ENCODE data around the gene NR5A1. TPM values are rescaled to one million over a fixed set of nuclear protein-coding genes. Genes with fewer than 3 reads are reported as not detected.

Gene NR5A1
- polyA plus RNA-seq = not detected

GRCh38 chr9:124506931-124507879 lies at the start of gene NR5A1:
Gene NR5A1, minus strand, starts transcription at chr9:124507399. Its CDS starts 4,004 bp downstream, at chr9:124503395.
- H3K36me3 Mint-ChIP-seq = peaks cover 2% of the 10 kb centered on the region
- H3K4me1 Mint-ChIP-seq = peaks cover 0 to 3% (median 2%) of the 10 kb centered on the region in 3 donors
- no peaks in the 10 kb centered on the region for H3K9me3 Mint-ChIP-seq
- peaks cover 17% of the 10 kb centered on the region for H3K27me3 Mint-ChIP-seq
- no peak within 1 kb of the TSS for H3K27ac Mint-ChIP-seq
- no peak within 1 kb of the TSS for H3K4me3 Mint-ChIP-seq

GRCh38 chr9:124555043-124555442 lies 47.8 kb upstream of the NR5A1 start:
- no peaks in the 10 kb centered on the region for H3K4me1 Mint-ChIP-seq
- no peaks in the 10 kb centered on the region for H3K36me3 Mint-ChIP-seq
- no peak overlapping the region for H3K27ac Mint-ChIP-seq
- no peaks in the 10 kb centered on the region for H3K9me3 Mint-ChIP-seq
- H3K27me3 Mint-ChIP-seq = no peaks in the 10 kb centered on the region
- no peak overlapping the region for H3K4me3 Mint-ChIP-seq

GRCh38 chr9:124553738-124554137 lies 46.5 kb upstream of the NR5A1 start:
- H3K27ac Mint-ChIP-seq = no peak overlapping the region
- no peak overlapping the region for H3K4me3 Mint-ChIP-seq
- H3K4me1 Mint-ChIP-seq = no peaks in the 10 kb centered on the region
- no peaks in the 10 kb centered on the region for H3K27me3 Mint-ChIP-seq
- no peaks in the 10 kb centered on the region for H3K9me3 Mint-ChIP-seq
- H3K36me3 Mint-ChIP-seq = no peaks in the 10 kb centered on the region

- Mint-ChIP-seq H3K36me3 (no peaks in the 10 kb centered on the region), H3K27me3 (no peaks in the 10 kb centered on the region), H3K4me3 (no peak overlapping the region), H3K27ac (no peak overlapping the region), H3K4me1 (no peaks in the 10 kb centered on the region), H3K9me3 (no peaks in the 10 kb centered on the region)
These were observed 45.0 kb upstream of the NR5A1 start for GRCh38 chr9:124552273-124552605.

GRCh38 chr9:124551472-124552272 lies 44.5 kb upstream of the NR5A1 start:
- Mint-ChIP-seq H3K27me3 (no peaks in the 10 kb centered on the region), H3K4me1 (no peaks in the 10 kb centered on the region), H3K27ac (no peak overlapping the region), H3K4me3 (no peak overlapping the region), H3K9me3 (no peaks in the 10 kb centered on the region), H3K36me3 (peaks cover 1% of the 10 kb centered on the region)

- Mint-ChIP-seq H3K27me3 (no peaks in the 10 kb centered on the region), H3K9me3 (no peaks in the 10 kb centered on the region), H3K4me1 (no peaks in the 10 kb centered on the region), H3K36me3 (peaks cover 2% of the 10 kb centered on the region), H3K27ac (no peak overlapping the region), H3K4me3 (no peak overlapping the region)
These were observed 42.9 kb upstream of the NR5A1 start for GRCh38 chr9:124550072-124550471.

- no peaks in the 10 kb centered on the region for H3K4me1 Mint-ChIP-seq
- H3K27me3 Mint-ChIP-seq = no peaks in the 10 kb centered on the region
- H3K4me3 Mint-ChIP-seq = no peak overlapping the region
- peaks cover 2% of the 10 kb centered on the region for H3K36me3 Mint-ChIP-seq
- no peak overlapping the region for H3K27ac Mint-ChIP-seq
- H3K9me3 Mint-ChIP-seq = no peaks in the 10 kb centered on the region
These were observed 41.8 kb upstream of the NR5A1 start for GRCh38 chr9:124549016-124549415.

GRCh38 chr9:124544535-124544934 lies 37.3 kb upstream of the NR5A1 start:
- peaks cover 2% of the 10 kb centered on the region for H3K36me3 Mint-ChIP-seq
- no peaks in the 10 kb centered on the region for H3K9me3 Mint-ChIP-seq
- no peak overlapping the region for H3K4me3 Mint-ChIP-seq
- no peaks in the 10 kb centered on the region for H3K4me1 Mint-ChIP-seq
- H3K27ac Mint-ChIP-seq = no peak overlapping the region
- H3K27me3 Mint-ChIP-seq = no peaks in the 10 kb centered on the region

- Mint-ChIP-seq H3K4me3 (no peak overlapping the region), H3K4me1 (no peaks in the 10 kb centered on the region), H3K27ac (no peak overlapping the region), H3K9me3 (no peaks in the 10 kb centered on the region), H3K27me3 (no peaks in the 10 kb centered on the region), H3K36me3 (peaks cover 2% of the 10 kb centered on the region)
These were observed 34.6 kb upstream of the NR5A1 start for GRCh38 chr9:124541824-124542223.

GRCh38 chr9:124537926-124538325 lies 30.7 kb upstream of the NR5A1 start:
- peaks cover 2% of the 10 kb centered on the region for H3K27me3 Mint-ChIP-seq
- H3K27ac Mint-ChIP-seq = no peak overlapping the region
- H3K4me1 Mint-ChIP-seq = no peaks in the 10 kb centered on the region
- H3K36me3 Mint-ChIP-seq = no peaks in the 10 kb centered on the region
- no peaks in the 10 kb centered on the region for H3K9me3 Mint-ChIP-seq
- H3K4me3 Mint-ChIP-seq = no peak overlapping the region

GRCh38 chr9:124535846-124536245 lies 28.6 kb upstream of the NR5A1 start:
- no peaks in the 10 kb centered on the region for H3K36me3 Mint-ChIP-seq
- no peak overlapping the region for H3K4me3 Mint-ChIP-seq
- H3K27me3 Mint-ChIP-seq = peaks cover 2% of the 10 kb centered on the region
- H3K9me3 Mint-ChIP-seq = no peaks in the 10 kb centered on the region
- H3K27ac Mint-ChIP-seq = no peak overlapping the region
- no peaks in the 10 kb centered on the region for H3K4me1 Mint-ChIP-seq

- Mint-ChIP-seq H3K27ac (no peak overlapping the region), H3K4me1 (no peaks in the 10 kb centered on the region), H3K9me3 (no peaks in the 10 kb centered on the region), H3K36me3 (no peaks in the 10 kb centered on the region), H3K4me3 (no peak overlapping the region), H3K27me3 (peaks cover 2% of the 10 kb centered on the region)
These were observed 25.7 kb upstream of the NR5A1 start for GRCh38 chr9:124532897-124533296.

GRCh38 chr9:124531115-124531514 lies 23.9 kb upstream of the NR5A1 start:
- Mint-ChIP-seq H3K4me1 (no peaks in the 10 kb centered on the region), H3K4me3 (no peak overlapping the region), H3K36me3 (no peaks in the 10 kb centered on the region), H3K27me3 (peaks cover 1% of the 10 kb centered on the region), H3K9me3 (no peaks in the 10 kb centered on the region), H3K27ac (no peak overlapping the region)

GRCh38 chr9:124530246-124530645 lies 23.0 kb upstream of the NR5A1 start:
- H3K36me3 Mint-ChIP-seq = no peaks in the 10 kb centered on the region
- H3K27me3 Mint-ChIP-seq = no peaks in the 10 kb centered on the region

GRCh38 chr9:124527781-124528180 lies 20.6 kb upstream of the NR5A1 start:
- no peaks in the 10 kb centered on the region for H3K36me3 Mint-ChIP-seq
- H3K27me3 Mint-ChIP-seq = no peaks in the 10 kb centered on the region
- H3K9me3 Mint-ChIP-seq = no peaks in the 10 kb centered on the region
- no peak overlapping the region for H3K27ac Mint-ChIP-seq
- H3K4me3 Mint-ChIP-seq = no peak overlapping the region
- H3K4me1 Mint-ChIP-seq = no peaks in the 10 kb centered on the region

More at GRCh38 chr9:124530246-124530645, 23.0 kb upstream of the NR5A1 start:
- Mint-ChIP-seq H3K4me1 (no peaks in the 10 kb centered on the region), H3K9me3 (no peaks in the 10 kb centered on the region), H3K4me3 (no peak overlapping the region), H3K27ac (no peak overlapping the region)

All from IgD-negative memory B cell (primary cell).